Measurements from ENCODE around the gene PRKN. TPM values are rescaled to one million over a fixed set of nuclear protein-coding genes. Genes with fewer than 3 reads are reported as not detected.

The PRKN gene
- total RNA-seq, 1 experiment from 2014 or later = 2.0 TPM

GRCh38 chr6:162772466-162772865, 44.9 kb upstream of the PRKN start:
- no peak overlapping the region for H3K14ac ChIP-seq (ENCODE audit: insufficient read depth, low read length)
- Mint-ChIP-seq H3K4me3 (no peak overlapping the region), H3K36me3 (ENCODE audit: insufficient read depth in 1 of 3, low read depth in 3 of 3) (no peaks in the 10 kb centered on the region), H3K27me3 (ENCODE audit: low read depth) (no peaks in the 10 kb centered on the region), H3K4me1 (no peaks in the 10 kb centered on the region), H3K9me3 (no peaks in the 10 kb centered on the region), H3K27ac (no peak overlapping the region)
- H3K9me3 ChIP-seq (ENCODE audit: control insufficient read depth, low read depth, low read length) = no peaks in the 10 kb centered on the region
- no peak overlapping the region for H3K9ac ChIP-seq (ENCODE audit: extremely low read depth, insufficient read length, low read length)
- no peaks in the 10 kb centered on the region for H3K79me2 ChIP-seq (ENCODE audit: insufficient read depth, low read length)
- H3K4me1 ChIP-seq (ENCODE audit: insufficient read depth, low read length) = no peaks in the 10 kb centered on the region
- H3K79me1 ChIP-seq (ENCODE audit: insufficient read depth, low read depth, low read length, poor library complexity, severe bottlenecking) = no peaks in the 10 kb centered on the region
- no peak overlapping the region for H2BK120ac ChIP-seq (ENCODE audit: low read depth, low read length, poor library complexity, severe bottlenecking)
- no peaks in the 10 kb centered on the region for H4K20me1 ChIP-seq (ENCODE audit: control insufficient read depth, insufficient read depth, insufficient read length)
- no peak overlapping the region for H3T11ph ChIP-seq (ENCODE audit: low read length)
- H3K23me2 ChIP-seq (ENCODE audit: insufficient read length, low read depth, low read length, poor library complexity, severe bottlenecking) = no peaks in the 10 kb centered on the region
- H3K4ac ChIP-seq (ENCODE audit: low read depth, low read length) = no peak overlapping the region
- no peak for DNase-seq
- no peak overlapping the region for H2BK5ac ChIP-seq (ENCODE audit: insufficient read length, low read length)
- H3K23ac ChIP-seq (ENCODE audit: insufficient read length, low read depth, low read length) = no peak overlapping the region
- H3K18ac ChIP-seq (ENCODE audit: insufficient read length, low read depth, low read length) = no peak overlapping the region
- TF ChIP-seq CTCF (conservative IDR thresholded peaks at IDR 0.05) = no peak
- no peaks in the 10 kb centered on the region for H3K27me3 ChIP-seq (ENCODE audit: insufficient read depth, low read length)
- no peak overlapping the region for H2AK5ac ChIP-seq (ENCODE audit: insufficient read length, low read length)
- H4K5ac ChIP-seq (ENCODE audit: insufficient read length, low read depth, low read length) = no peak overlapping the region
- no peak overlapping the region for H3K27ac ChIP-seq (ENCODE audit: insufficient read length, low read depth, low read length)
- H2BK15ac ChIP-seq (ENCODE audit: low read depth, low read length) = no peak overlapping the region
- no peak overlapping the region for H3K56ac ChIP-seq (ENCODE audit: insufficient read length, low read depth, low read length)
- H4K8ac ChIP-seq (replicated peaks; ENCODE audit: insufficient read length, low read depth, low read length) = no peak overlapping the region
- no peak overlapping the region for H2BK12ac ChIP-seq (ENCODE audit: insufficient read length, low read depth, low read length)
- no peak overlapping the region for H4K91ac ChIP-seq (ENCODE audit: insufficient read length, low read depth, low read length)
- H3K4me2 ChIP-seq (ENCODE audit: insufficient read depth, insufficient read length, low read length) = no peak overlapping the region
- H2BK20ac ChIP-seq (ENCODE audit: low read depth, low read length, poor library complexity, severe bottlenecking) = no peak overlapping the region
- no peak overlapping the region for H2AFZ ChIP-seq (ENCODE audit: low read length)
